IPS-18c (cell line): ENCODE measurements around the gene SETD9.
A peak's percentile ranks its signal among the peaks of the same experiment; 100 is the strongest.

Experiments
- H3K4me3 ChIP-seq: 2 replicates; pipeline ENCODE4 v1.7.0; 2013; ENCODE audit warnings: low read depth, mild to moderate bottlenecking, low read length, moderate library complexity; ENCODE audit not compliant: insufficient read depth
- H3K9me3 ChIP-seq: one replicate; pipeline ENCODE4 v1.6.1; 2013; ENCODE audit warnings: mild to moderate bottlenecking, low read length, moderate library complexity; ENCODE audit not compliant: control insufficient read depth, insufficient read depth

The SETD9 gene

GRCh38 chr5:56917534-56917933 is 8.1 kb downstream of the SETD9 start:
- H3K4me3 ChIP-seq: no peak overlapping the region
- H3K9me3 ChIP-seq: no peaks in the 10 kb centered on the region

GRCh38 chr5:56918054-56918453 is 8.7 kb downstream of the SETD9 start:
- Histone ChIP-seq H3K9me3 (no peaks in the 10 kb centered on the region), H3K4me3 (no peak overlapping the region)

- Histone ChIP-seq H3K9me3 (no peaks in the 10 kb centered on the region), H3K4me3 (no peak overlapping the region)
Measured at GRCh38 chr5:56919942-56920662, 10.7 kb downstream of the SETD9 start.

GRCh38 chr5:56922922-56923321 is 13.5 kb downstream of the SETD9 start:
- Histone ChIP-seq H3K4me3 (no peak overlapping the region), H3K9me3 (no peaks in the 10 kb centered on the region)

- no peak overlapping the region for H3K4me3 ChIP-seq
- no peaks in the 10 kb centered on the region for H3K9me3 ChIP-seq
Measured at GRCh38 chr5:56934325-56934724, 24.9 kb downstream of the SETD9 start.

- Histone ChIP-seq H3K9me3 (no peaks in the 10 kb centered on the region), H3K4me3 (no peak overlapping the region)
Measured at GRCh38 chr5:56938858-56939257, 29.5 kb downstream of the SETD9 start.

GRCh38 chr5:56941981-56942380 is 32.6 kb downstream of the SETD9 start:
- H3K4me3 ChIP-seq: no peak overlapping the region
- no peaks in the 10 kb centered on the region for H3K9me3 ChIP-seq

GRCh38 chr5:56947052-56947451 is 37.7 kb downstream of the SETD9 start:
- Histone ChIP-seq H3K9me3 (no peaks in the 10 kb centered on the region), H3K4me3 (no peak overlapping the region)

- no peaks in the 10 kb centered on the region for H3K9me3 ChIP-seq
- H3K4me3 ChIP-seq: peak overlapping the region; percentile 70
Measured at GRCh38 chr5:56950626-56951125, 41.3 kb downstream of the SETD9 start.

GRCh38 chr5:56951126-56951945 is 41.9 kb downstream of the SETD9 start:
- H3K9me3 ChIP-seq: no peaks in the 10 kb centered on the region
- peak overlapping the region; percentile 70 for H3K4me3 ChIP-seq

GRCh38 chr5:56951946-56952691 is 42.7 kb downstream of the SETD9 start, which contains the start of gene MIER3:
Gene MIER3, minus strand, starts transcription at chr5:56952123. Its CDS starts 21 bp downstream, at chr5:56952102.
- H3K4me3 ChIP-seq: peak within 1 kb of the TSS; percentile 70
- H3K9me3 ChIP-seq: no peaks in the 10 kb centered on the region

- Histone ChIP-seq H3K9me3 (no peaks in the 10 kb centered on the region), H3K4me3 (no peak overlapping the region)
Measured at GRCh38 chr5:56954262-56954661, 44.9 kb downstream of the SETD9 start.

- Histone ChIP-seq H3K4me3 (no peak overlapping the region), H3K9me3 (no peaks in the 10 kb centered on the region)
Measured at GRCh38 chr5:56958595-56958994, 49.2 kb downstream of the SETD9 start.

GRCh38 chr5:56959326-56959725 is 49.9 kb downstream of the SETD9 start:
- no peak overlapping the region for H3K4me3 ChIP-seq

GRCh38 chr5:56961746-56962145 is 52.4 kb downstream of the SETD9 start:
- H3K9me3 ChIP-seq: no peaks in the 10 kb centered on the region

More at GRCh38 chr5:56959326-56959725, 49.9 kb downstream of the SETD9 start:
- H3K9me3 ChIP-seq: no peaks in the 10 kb centered on the region

GRCh38 chr5:56962286-56962685 is 52.9 kb downstream of the SETD9 start:
- Histone ChIP-seq H3K4me3 (no peak overlapping the region), H3K9me3 (no peaks in the 10 kb centered on the region)

More at GRCh38 chr5:56961746-56962145, 52.4 kb downstream of the SETD9 start:
- no peak overlapping the region for H3K4me3 ChIP-seq

- H3K9me3 ChIP-seq: no peaks in the 10 kb centered on the region
- no peak overlapping the region for H3K4me3 ChIP-seq
Measured at GRCh38 chr5:56963246-56963645, 53.9 kb downstream of the SETD9 start.
